Stomach (tissue), 9 donors: ENCODE results near the gene PLCL2. TPM values are rescaled to one million over a fixed set of nuclear protein-coding genes. Genes with fewer than 3 reads are reported as not detected.

Experiments used
- DNase-seq, 2 donors: peaks; one replicate each; pipeline versions ENCODE4 v3.0.0 to v3.0.0-alpha.2; 2013 to 2019
- H3K27ac ChIP-seq, 5 donors: fragments of 200-600 bp in 4 of 5; sonication (generic) in 4 of 5; one replicate each; pipeline ENCODE4 v1.5.1; 2013 to 2019; ENCODE audit warnings: mild to moderate bottlenecking in 1 of 5, moderate library complexity in 1 of 5
- H3K27me3 ChIP-seq, 3 donors: fragments of 200-600 bp; sonication (generic); one replicate each; pipeline ENCODE4 v1.5.1; 2017 to 2019; ENCODE audit warnings: mixed run types in 1 of 3
- H3K36me3 ChIP-seq, 4 donors: fragments of 200-600 bp; sonication (generic); 1 replicate in 3 of 4; 2 replicates in 1 of 4; pipeline ENCODE4 v1.5.1; 2016 to 2019
- H3K4me1 ChIP-seq, 4 donors: fragments of 200-600 bp; sonication (generic); one replicate each; pipeline ENCODE4 v1.5.1; 2016 to 2019
- H3K4me3 ChIP-seq, 4 donors: fragments of 200-600 bp; sonication (generic) in 3 of 4; one replicate each; pipeline ENCODE4 v1.5.1; 2016 to 2019; ENCODE audit warnings: mild to moderate bottlenecking in 1 of 4
- H3K9me3 ChIP-seq, 4 donors: fragments of 200-600 bp; sonication (generic); one replicate each; pipeline ENCODE4 v1.5.1; 2016 to 2019
- CTCF ChIP-seq, 7 experiments: fragments of 450-650 bp in 4 of 7; fragments of 200-600 bp in 3 of 7; sonication (generic) in 3 of 7; IDR thresholded peaks; one replicate each; pipeline ENCODE4 v1.5.1; 2016 to 2019; ENCODE audit warnings: antibody characterized with exemption in 7 of 7, control low read depth in 2 of 7, mild to moderate bottlenecking in 1 of 7
- EP300 ChIP-seq: sonication (generic); formaldehyde crosslinking; IDR thresholded peaks from one replicate; pipeline ENCODE4 v1.6.1; 2017; ENCODE audit warnings: antibody characterized with exemption
- POLR2A ChIP-seq, 4 donors: fragments of 450-650 bp; IDR thresholded peaks; one replicate each; pipeline ENCODE4 v1.6.1; 2016; ENCODE audit warnings: antibody characterized with exemption in 4 of 4, control low read depth in 2 of 4, mild to moderate bottlenecking in 1 of 4, moderate library complexity in 1 of 4
- POLR2AphosphoS5 ChIP-seq, 3 donors: sonication (generic); formaldehyde crosslinking; IDR thresholded peaks; one replicate each; pipeline ENCODE4 v1.6.1; 2016; ENCODE audit warnings: antibody characterized with exemption in 3 of 3
- WGBS, 5 donors: extraction: QIAGEN DNeasy Blood & Tissue Kit in 3 of 5; methylation state at CpG; one replicate each; pipeline versions ENCODE4 v1.1.5 to v1.1.7; 2013 to 2018; 5-methylcytosine and 5-hydroxymethylcytosine counted together
- intact Hi-C: fragments of 100-400 bp; cut with DNase I; formaldehyde crosslinking; loops from one replicate; pipeline ENCODE4 v1.15.1; 2023; ENCODE audit warnings: low total_unique reads
- polyA plus RNA-seq, 3 donors: library from polyadenylated mRNA; stranded (reverse); fragments of 200-250 nt; gene quantifications; one replicate each; pipeline ENCODE4 v1.2.3, GENCODE V29; 2013
- total RNA-seq, 5 donors: library from RNA; depleted of rRNA; stranded (reverse); fragments of >200 nt; gene quantifications; one replicate each; pipeline versions ENCODE4 v1.1.0 to v1.2.3, GENCODE V29; 2014 to 2016
- donor health status: healthy with polysubstance abuse.
- donor health status: Bipolar disorder and iron deficiency.
- donor health status: healthy.

Gene PLCL2
- total and polyA plus RNA-seq, 8 donors: 1.0 to 34.9 (median 5.7) TPM

- 68 to 80% (median 74%) methylated on average over 1 of the region's 1 CpG for WGBS, 5 donors
- peaks cover 0 to under 1% (median 0%) of the 10 kb centered on the region in 4 donors for H3K4me1 ChIP-seq
- intact Hi-C loops: no loop called here
Observed at GRCh38 chr3:16855497-16855896, 29.3 kb upstream of the PLCL2 start.

GRCh38 chr3:16860234-16860633, 24.5 kb upstream of the PLCL2 start:
- no peaks in the 10 kb centered on the region for H3K9me3 ChIP-seq
- H3K36me3 ChIP-seq: no peaks in the 10 kb centered on the region
- H3K27me3 ChIP-seq: no peaks in the 10 kb centered on the region
- no peak overlapping the region for H3K27ac ChIP-seq
- intact Hi-C loops: no loop called here
- TF ChIP-seq POLR2A (IDR thresholded peaks at IDR 0.05) (no peak), EP300 (no peak), POLR2AphosphoS5 (IDR thresholded peaks at IDR 0.05) (no peak), CTCF (IDR thresholded peaks at IDR 0.05) (no peak)
- DNase-seq: no peak
- H3K4me3 ChIP-seq: no peak overlapping the region
- H3K4me1 ChIP-seq: no peaks in the 10 kb centered on the region
- 52 to 67% (median 54%) methylated on average over 3 of the region's 3 CpGs for WGBS, 5 donors

More at GRCh38 chr3:16855497-16855896, 29.3 kb upstream of the PLCL2 start:
- H3K27me3 ChIP-seq: no peaks in the 10 kb centered on the region
- H3K4me3 ChIP-seq: no peak overlapping the region
- H3K36me3 ChIP-seq: no peaks in the 10 kb centered on the region
- TF ChIP-seq POLR2AphosphoS5 (IDR thresholded peaks at IDR 0.05) (no peak), CTCF (IDR thresholded peaks at IDR 0.05) (no peak), EP300 (no peak), POLR2A (IDR thresholded peaks at IDR 0.05) (no peak)
- H3K27ac ChIP-seq: no peak overlapping the region
- DNase-seq: no peak
- no peaks in the 10 kb centered on the region for H3K9me3 ChIP-seq

- H3K27ac ChIP-seq: no peak overlapping the region
- no peaks in the 10 kb centered on the region for H3K27me3 ChIP-seq
- WGBS, 5 donors: 90 to 97% (median 94%) methylated on average over 2 of the region's 2 CpGs
- no peak overlapping the region for H3K4me3 ChIP-seq
- DNase-seq: no peak
- H3K9me3 ChIP-seq: no peaks in the 10 kb centered on the region
- H3K4me1 ChIP-seq: no peaks in the 10 kb centered on the region
- H3K36me3 ChIP-seq: no peaks in the 10 kb centered on the region
- TF ChIP-seq POLR2AphosphoS5 (IDR thresholded peaks at IDR 0.05) (no peak), EP300 (no peak), POLR2A (IDR thresholded peaks at IDR 0.05) (no peak), CTCF (IDR thresholded peaks at IDR 0.05) (no peak)
- intact Hi-C loops: no loop called here
Observed at GRCh38 chr3:16861432-16861831, 23.3 kb upstream of the PLCL2 start.

GRCh38 chr3:16864610-16865313, 20.0 kb upstream of the PLCL2 start:
- intact Hi-C loops: no loop called here
- Histone ChIP-seq H3K9me3 (no peaks in the 10 kb centered on the region), H3K27ac (no peak overlapping the region), H3K4me1 (no peaks in the 10 kb centered on the region), H3K4me3 (no peak overlapping the region), H3K36me3 (no peaks in the 10 kb centered on the region), H3K27me3 (no peaks in the 10 kb centered on the region)
- no peak for TF ChIP-seq POLR2A (IDR thresholded peaks at IDR 0.05)
- no peak for TF ChIP-seq POLR2AphosphoS5 (IDR thresholded peaks at IDR 0.05)
- no peak for TF ChIP-seq CTCF (IDR thresholded peaks at IDR 0.05)
- TF ChIP-seq EP300: no peak
- DNase-seq: no peak
- WGBS, 5 donors: 72 to 87% (median 78%) methylated on average over 5 of the region's 5 CpGs
